MM.1S (cell line): Measurements from ENCODE around the gene RPAP3.

Experiments
- CTCF ChIP-seq: fragments of 300-600 bp; sonication (generic); IDR thresholded peaks from 2 replicates; pipeline ENCODE4 v1.5.1; 2016; ENCODE audit warnings: antibody characterized with exemption, low read length, mixed read lengths
- EZH2 ChIP-seq: fragments of 300-600 bp; sonication (generic); optimal IDR thresholded peaks from 2 replicates; pipeline ENCODE3; 2017; ENCODE audit warnings: low read depth, mild to moderate bottlenecking, antibody characterized with exemption, low read length, mixed read lengths

DNA sequence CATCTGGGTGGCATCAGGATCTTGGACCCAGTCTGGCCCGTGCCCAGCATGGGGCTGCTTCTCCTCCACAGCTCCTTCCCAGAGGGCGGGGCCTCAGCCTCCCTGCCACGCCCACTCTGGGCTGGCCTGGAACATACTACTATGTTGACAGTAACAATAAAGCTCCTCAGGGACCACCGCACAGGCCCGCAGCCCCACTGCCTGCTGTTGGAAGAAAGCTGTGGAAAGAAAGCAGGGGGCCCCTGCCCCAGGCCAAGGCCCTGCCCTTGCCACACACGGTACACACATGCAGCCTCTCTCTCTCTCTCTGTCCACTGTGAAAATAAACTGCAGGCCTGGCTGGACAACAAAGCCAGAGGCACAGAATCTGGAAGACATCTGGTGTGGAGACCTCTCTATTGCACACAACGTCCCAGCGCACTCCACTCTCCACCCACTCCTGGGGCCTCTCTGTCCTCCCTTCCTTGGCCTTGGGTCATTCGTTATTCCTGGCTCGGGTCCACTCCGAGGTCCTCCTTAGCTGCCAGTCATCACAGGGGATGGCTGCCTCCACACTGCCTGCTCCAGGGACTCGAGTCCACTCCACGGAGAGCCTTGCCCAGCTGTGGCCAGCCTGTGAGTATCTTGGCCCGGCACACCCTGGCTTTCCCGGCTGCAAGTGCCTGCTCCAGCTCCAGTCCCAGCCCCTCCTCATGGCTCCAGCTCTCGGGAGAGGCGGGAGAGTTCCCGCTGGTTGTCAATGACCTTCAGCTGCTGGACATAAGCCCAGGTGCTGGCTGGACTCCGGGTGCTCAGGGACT, 31.2 kb upstream of the RPAP3 start:
- no peak for TF ChIP-seq CTCF
- TF ChIP-seq EZH2 = no peak
